Astrocyte of the cerebellum (primary cell): Measurements from ENCODE around the gene SCUBE3.
A peak's percentile ranks its signal among the peaks of the same experiment; 100 is the strongest.

ENCODE experiments used
- DNase-seq: peaks from one replicate; pipeline ENCODE4 v3.0.0-alpha.2; 2011; ENCODE audit warnings: low read depth
- H3K4me3 ChIP-seq: 2 replicates; pipeline ENCODE4 v1.5.1; 2011; ENCODE audit warnings: mild to moderate bottlenecking, low read depth, low read length, moderate library complexity
- CTCF ChIP-seq: IDR thresholded peaks from 2 replicates; pipeline ENCODE4 v1.5.1; 2012; ENCODE audit warnings: low read length, low read depth, moderate library complexity, mild to moderate bottlenecking; ENCODE audit errors: missing control alignments
- in situ Hi-C: cut with HindIII; loops from 2 replicates; pipeline ENCODE4 v1.10.0; 2017; ENCODE audit warnings: low sequenced_read_pairs

The SCUBE3 gene

GRCh38 chr6:35209622-35210247 lies 4.0 kb upstream of the SCUBE3 start:
- TF ChIP-seq CTCF: no peak
- DNase-seq: no peak
- in situ Hi-C loops: no loop called here
- H3K4me3 ChIP-seq: no peak overlapping the region

GRCh38 chr6:35213298-35213791 lies 411 bp upstream of the SCUBE3 start:
- no peak for DNase-seq
- in situ Hi-C loops: no loop called here
- TF ChIP-seq CTCF: no peak
- H3K4me3 ChIP-seq: peak overlapping the region; percentile 45

GRCh38 chr6:35214869-35215664 lies 1.3 kb downstream of the SCUBE3 start:
- in situ Hi-C loops: no loop called here
- no peak for DNase-seq
- peak overlapping the region; percentile 45 for H3K4me3 ChIP-seq
- no peak for TF ChIP-seq CTCF

- H3K4me3 ChIP-seq: no peak overlapping the region
- in situ Hi-C loops: no loop called here
These were observed 2.1 kb downstream of the SCUBE3 start for GRCh38 chr6:35215665-35216411.

GRCh38 chr6:35216412-35216732 lies 2.6 kb downstream of the SCUBE3 start:
- no peak for DNase-seq
- no peak overlapping the region for H3K4me3 ChIP-seq
- no peak for TF ChIP-seq CTCF
- in situ Hi-C loops: no loop called here

More at GRCh38 chr6:35215665-35216411, 2.1 kb downstream of the SCUBE3 start:
- no peak for TF ChIP-seq CTCF
- DNase-seq: no peak
